ENCODE measurements around the gene OR8K5.

DNA sequence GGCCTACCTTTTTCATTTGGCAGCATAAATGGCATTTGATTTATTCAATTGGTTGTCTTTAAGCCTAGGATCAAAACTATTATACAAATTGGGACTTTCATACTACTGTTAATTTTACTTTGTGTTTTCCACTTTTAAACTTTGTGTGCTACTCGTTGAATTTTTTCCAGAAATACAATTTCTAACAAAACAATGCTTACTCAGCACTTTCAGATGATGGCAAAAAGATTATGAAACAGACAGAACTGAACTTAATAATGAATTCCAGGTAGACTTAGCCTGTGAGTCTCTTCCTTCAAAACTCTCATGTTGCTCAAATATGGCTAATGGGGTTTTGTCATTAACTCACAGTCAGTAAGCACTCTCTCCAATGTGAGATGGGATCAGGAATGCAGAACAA lies 47.7 kb upstream of the OR8K5 start:
- TF ChIP-seq, protein P1, sequence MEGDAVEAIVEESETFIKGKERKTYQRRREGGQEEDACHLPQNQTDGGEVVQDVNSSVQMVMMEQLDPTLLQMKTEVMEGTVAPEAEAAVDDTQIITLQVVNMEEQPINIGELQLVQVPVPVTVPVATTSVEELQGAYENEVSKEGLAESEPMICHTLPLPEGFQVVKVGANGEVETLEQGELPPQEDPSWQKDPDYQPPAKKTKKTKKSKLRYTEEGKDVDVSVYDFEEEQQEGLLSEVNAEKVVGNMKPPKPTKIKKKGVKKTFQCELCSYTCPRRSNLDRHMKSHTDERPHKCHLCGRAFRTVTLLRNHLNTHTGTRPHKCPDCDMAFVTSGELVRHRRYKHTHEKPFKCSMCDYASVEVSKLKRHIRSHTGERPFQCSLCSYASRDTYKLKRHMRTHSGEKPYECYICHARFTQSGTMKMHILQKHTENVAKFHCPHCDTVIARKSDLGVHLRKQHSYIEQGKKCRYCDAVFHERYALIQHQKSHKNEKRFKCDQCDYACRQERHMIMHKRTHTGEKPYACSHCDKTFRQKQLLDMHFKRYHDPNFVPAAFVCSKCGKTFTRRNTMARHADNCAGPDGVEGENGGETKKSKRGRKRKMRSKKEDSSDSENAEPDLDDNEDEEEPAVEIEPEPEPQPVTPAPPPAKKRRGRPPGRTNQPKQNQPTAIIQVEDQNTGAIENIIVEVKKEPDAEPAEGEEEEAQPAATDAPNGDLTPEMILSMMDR (IDR thresholded peaks at IDR 0.05) = no peak
- no peak for TF ChIP-seq POLR2AphosphoS5 (IDR thresholded peaks at IDR 0.05)

All from esophagus muscularis mucosa (tissue), 3 donors.